ENCODE results near the gene SLC16A3. TPM values are rescaled to one million over a fixed set of nuclear protein-coding genes. Genes with fewer than 3 reads are reported as not detected.

Gene SLC16A3
- total and polyA plus RNA-seq, 12 donors: 2.7 to 58.6 (median 32.7) TPM

GRCh38 chr17:82226809-82227628 lies 1.8 kb upstream of the SLC16A3 start:
- H3K4me1 ChIP-seq (replicated peaks in 1 of 2): peaks cover 0 to 20% of the 10 kb centered on the region in 2 donors
- intact Hi-C loops (cut with DNase I): no loop called here
- WGBS, 4 donors: 69 to 93% (median 85%) methylated on average over 3 to 16 of the region's 16 CpGs
- H3K27ac ChIP-seq: no peak overlapping the region
- DNase-seq: peak in 1 of 7 donors; percentile 17
- H3K9me3 ChIP-seq (replicated peaks in 1 of 3): no peaks in the 10 kb centered on the region
- no peak overlapping the region for H3K4me3 ChIP-seq
- no peaks in the 10 kb centered on the region for H3K36me3 ChIP-seq (replicated peaks in 1 of 2)
- TF ChIP-seq CTCF (IDR thresholded peaks at IDR 0.05): no peak
- no peak for TF ChIP-seq POLR2A (IDR thresholded peaks at IDR 0.05)
- H3K27me3 ChIP-seq: no peaks in the 10 kb centered on the region

DNA sequence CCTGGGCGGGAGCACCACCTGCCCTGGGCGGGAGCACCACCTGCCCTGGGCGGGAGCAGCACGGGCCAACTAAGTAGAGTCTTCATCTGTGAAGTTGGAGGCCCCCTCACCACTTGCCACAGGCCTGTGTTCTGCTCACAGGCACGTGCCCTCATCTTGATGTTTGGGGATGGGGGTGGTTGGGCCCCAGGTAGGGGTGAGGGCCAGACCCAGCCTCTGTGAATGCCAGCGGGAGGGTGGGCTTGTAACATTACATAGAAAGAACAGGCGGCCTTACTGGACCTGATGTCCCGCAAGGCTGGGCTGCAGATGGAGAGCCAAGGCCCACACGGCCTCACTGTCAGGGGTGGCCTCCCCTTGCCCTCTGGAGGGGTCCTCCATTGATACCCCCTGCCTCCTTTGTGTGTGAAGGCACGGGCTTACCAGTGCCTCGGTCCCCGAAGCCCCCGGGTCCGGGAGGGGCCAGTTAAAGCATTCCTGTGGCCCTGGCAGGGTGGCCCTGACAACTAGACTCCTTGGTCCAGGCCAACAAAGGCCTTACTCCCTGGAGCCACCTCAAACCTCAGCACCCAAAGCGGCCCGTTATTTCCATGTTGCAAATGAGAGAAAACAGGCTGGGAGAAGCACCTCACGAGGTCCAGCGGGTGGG lies 1.1 kb upstream of the SLC16A3 start:
- peak overlapping the region in 1 of 4 donors; percentile 59 for H3K4me3 ChIP-seq
- H3K36me3 ChIP-seq (replicated peaks in 1 of 2): no peaks in the 10 kb centered on the region
- H3K27ac ChIP-seq: peak overlapping the region; percentile 39 to 95 (median 81)
- no peaks in the 10 kb centered on the region for H3K27me3 ChIP-seq
- TF ChIP-seq CTCF (IDR thresholded peaks at IDR 0.05) (no peak), POLR2A (IDR thresholded peaks at IDR 0.05) (no peak)
- no peaks in the 10 kb centered on the region for H3K9me3 ChIP-seq (replicated peaks in 1 of 3)
- H3K4me1 ChIP-seq (replicated peaks in 1 of 2): peaks cover 0 to 25% of the 10 kb centered on the region in 2 donors
- intact Hi-C loops (cut with DNase I): no loop called here
- DNase-seq: peak in 1 of 7 donors; percentile 21
- 73 to 90% (median 75%) methylated on average over 4 to 18 of the region's 18 CpGs for WGBS, 4 donors

GRCh38 chr17:82228278-82228841 lies 482 bp upstream of the SLC16A3 start:
- no peaks in the 10 kb centered on the region for H3K36me3 ChIP-seq (replicated peaks in 1 of 2)
- no peaks in the 10 kb centered on the region for H3K27me3 ChIP-seq
- intact Hi-C loops (cut with DNase I): no loop called here
- no peaks in the 10 kb centered on the region for H3K9me3 ChIP-seq (replicated peaks in 1 of 3)
- 24 to 51% (median 38%) methylated on average over 25 to 63 of the region's 63 CpGs for WGBS, 4 donors
- H3K4me3 ChIP-seq: peak overlapping the region in 2 of 4 donors; percentile 13 to 59
- peaks cover 0 to 25% of the 10 kb centered on the region in 2 donors for H3K4me1 ChIP-seq (replicated peaks in 1 of 2)
- no peak for TF ChIP-seq CTCF (IDR thresholded peaks at IDR 0.05)
- no peak for TF ChIP-seq POLR2A (IDR thresholded peaks at IDR 0.05)
- peak in 1 of 7 donors; percentile 60 for DNase-seq
- H3K27ac ChIP-seq: peak overlapping the region; percentile 39 to 95 (median 81)

All from adrenal gland (tissue), 12 donors.